Stimulated activated CD8-positive, alpha-beta memory T cell treated with anti-CD3 and anti-CD28 coated beads, Interleukin-12 subunit alpha, Interleukin-12 subunit beta, amount 100 ng/mL, for 1 hour (primary cell): Measurements from ENCODE around the gene GADD45B.
"Not testable (repeated sequence)": the region's sequence is repeated elsewhere in the genome, so short reads cannot be mapped to it uniquely, and the experiment has no call there.

Experiments
- DNase-seq: peaks from one replicate; pipeline ENCODE4 v3.0.0-alpha.2; 2020; ENCODE audit warnings: low read depth

The GADD45B gene

GRCh38 chr19:2514981-2515518 lies 39.1 kb downstream of the GADD45B start:
- DNase-seq = no peak

- no peak for DNase-seq
Measured at GRCh38 chr19:2516727-2517126, 40.8 kb downstream of the GADD45B start.

- DNase-seq = no peak
Measured at GRCh38 chr19:2517881-2518601, 42.1 kb downstream of the GADD45B start.

- not testable (repeated sequence) for DNase-seq
Measured at GRCh38 chr19:2518856-2519255, 42.9 kb downstream of the GADD45B start.

- DNase-seq = no peak
Measured at GRCh38 chr19:2519482-2519881, 43.6 kb downstream of the GADD45B start.

- no peak for DNase-seq
Measured at GRCh38 chr19:2523630-2524311, 47.8 kb downstream of the GADD45B start.

- no peak for DNase-seq
Measured at GRCh38 chr19:2524361-2524839, 48.5 kb downstream of the GADD45B start.

- no peak for DNase-seq
Measured at GRCh38 chr19:2524840-2525723, 49.2 kb downstream of the GADD45B start.

- DNase-seq = no peak
Measured at GRCh38 chr19:2527171-2527570, 51.2 kb downstream of the GADD45B start.

GRCh38 chr19:2527686-2528085 lies 51.8 kb downstream of the GADD45B start:
- DNase-seq = no peak
